ENCODE measurements around the gene MLYCD.

GRCh38 chr16:83917152-83918120 lies 18.5 kb downstream of the MLYCD start:
- no peak for TF ChIP-seq CTCF (IDR thresholded peaks at IDR 0.05)
- TF ChIP-seq POLR2A (IDR thresholded peaks at IDR 0.05): no peak

Data from body of pancreas (tissue), 4 donors.